HL-60/S4 treated with retinoic acid at 250 ng/mL for 4 days and 3 days (cell line): Measurements from ENCODE around the gene PUDP.
"Not testable (repeated sequence)": the region's sequence is repeated elsewhere in the genome, so short reads cannot be mapped to it uniquely, and the experiment has no call there.

Source experiments
- in situ Hi-C: fragments of 300-500 bp; cut with MboI; formaldehyde crosslinking; loops from 2 replicates; pipeline ENCODE4 v1.7.0; 2022; ENCODE audit warnings: low sequenced_read_pairs

Gene PUDP

GRCh38 chrX:7147978-7148854, at the start of gene PUDP:
PUDP (minus strand) TSS chrX:7148153; CDS start chrX:7148113, 40 bp downstream.
- in situ Hi-C loops: no loop called here

- in situ Hi-C loops: no loop called here
These were observed 46.7 kb upstream of the PUDP start for GRCh38 chrX:7194606-7195005.

- in situ Hi-C loops: no loop called here
These were observed 44.9 kb upstream of the PUDP start for GRCh38 chrX:7192871-7193270.

GRCh38 chrX:7191681-7192110, 43.7 kb upstream of the PUDP start:
- in situ Hi-C loops: no loop called here

GRCh38 chrX:7190157-7190556, 42.2 kb upstream of the PUDP start:
- in situ Hi-C loops: no loop called here

- in situ Hi-C loops: no loop called here
These were observed 40.7 kb upstream of the PUDP start for GRCh38 chrX:7188672-7189071.

- in situ Hi-C loops: no loop called here
These were observed 36.9 kb upstream of the PUDP start for GRCh38 chrX:7184816-7185215.

- in situ Hi-C loops: no loop called here
These were observed 31.5 kb upstream of the PUDP start for GRCh38 chrX:7179446-7179845.

GRCh38 chrX:7178859-7179258, 30.9 kb upstream of the PUDP start:
- in situ Hi-C loops: not testable (repeated sequence)

GRCh38 chrX:7170898-7171297, 22.9 kb upstream of the PUDP start:
- in situ Hi-C loops: no loop called here

- in situ Hi-C loops: no loop called here
These were observed 21.7 kb upstream of the PUDP start for GRCh38 chrX:7169627-7170026.

- in situ Hi-C loops: no loop called here
These were observed 20.4 kb upstream of the PUDP start for GRCh38 chrX:7168371-7168770.

- in situ Hi-C loops: no loop called here
These were observed 16.2 kb upstream of the PUDP start for GRCh38 chrX:7164174-7164573.

- in situ Hi-C loops: no loop called here
These were observed 15.3 kb upstream of the PUDP start for GRCh38 chrX:7163146-7163677.

GRCh38 chrX:7159149-7159861, 11.4 kb upstream of the PUDP start:
- in situ Hi-C loops: no loop called here

GRCh38 chrX:7158468-7158990, 10.6 kb upstream of the PUDP start:
- in situ Hi-C loops: no loop called here

- in situ Hi-C loops: no loop called here
These were observed 8.9 kb upstream of the PUDP start for GRCh38 chrX:7156879-7157278.

- in situ Hi-C loops: no loop called here
These were observed 7.2 kb upstream of the PUDP start for GRCh38 chrX:7155163-7155562.

GRCh38 chrX:7154041-7154597, 6.2 kb upstream of the PUDP start:
- in situ Hi-C loops: no loop called here

- in situ Hi-C loops: no loop called here
These were observed 5.3 kb upstream of the PUDP start for GRCh38 chrX:7153231-7153630.

- in situ Hi-C loops: no loop called here
These were observed 1.5 kb upstream of the PUDP start for GRCh38 chrX:7149411-7149810.
